AG09319 (cell line): ENCODE results near the gene INSIG2.

ENCODE experiments used
- DNase-seq: peaks from one replicate; pipeline ENCODE4 v3.0.0-alpha.2; 2010; ENCODE audit warnings: low read depth; ENCODE audit errors: extremely low read depth
- TF ChIP-seq, protein P1 (sequence below): IDR thresholded peaks from 2 replicates; pipeline ENCODE4 v1.5.1; 2011; ENCODE audit warnings: low read depth, mild to moderate bottlenecking, inconsistent platforms, low read length, moderate library complexity

The INSIG2 gene

DNA sequence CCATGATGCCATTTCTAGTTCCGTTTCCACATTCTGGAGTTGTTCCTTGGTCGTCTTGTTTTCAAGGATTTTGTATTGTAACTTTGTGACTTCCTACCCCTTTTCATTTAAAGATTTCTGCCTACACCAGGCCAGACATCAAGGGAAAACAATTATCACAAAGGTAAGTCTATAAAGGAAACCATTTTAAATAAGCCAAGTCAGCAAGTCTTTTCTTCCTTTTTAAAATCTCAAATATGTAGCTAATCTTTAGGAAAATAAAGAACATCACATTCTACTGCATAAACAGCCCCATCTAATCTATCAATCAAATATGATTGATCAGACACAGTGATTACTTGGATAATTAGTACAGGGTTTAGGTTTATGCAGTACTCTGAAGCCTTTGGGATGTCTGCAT lies 35.8 kb upstream of the INSIG2 start:
- DNase-seq: no peak
- TF ChIP-seq, protein P1, sequence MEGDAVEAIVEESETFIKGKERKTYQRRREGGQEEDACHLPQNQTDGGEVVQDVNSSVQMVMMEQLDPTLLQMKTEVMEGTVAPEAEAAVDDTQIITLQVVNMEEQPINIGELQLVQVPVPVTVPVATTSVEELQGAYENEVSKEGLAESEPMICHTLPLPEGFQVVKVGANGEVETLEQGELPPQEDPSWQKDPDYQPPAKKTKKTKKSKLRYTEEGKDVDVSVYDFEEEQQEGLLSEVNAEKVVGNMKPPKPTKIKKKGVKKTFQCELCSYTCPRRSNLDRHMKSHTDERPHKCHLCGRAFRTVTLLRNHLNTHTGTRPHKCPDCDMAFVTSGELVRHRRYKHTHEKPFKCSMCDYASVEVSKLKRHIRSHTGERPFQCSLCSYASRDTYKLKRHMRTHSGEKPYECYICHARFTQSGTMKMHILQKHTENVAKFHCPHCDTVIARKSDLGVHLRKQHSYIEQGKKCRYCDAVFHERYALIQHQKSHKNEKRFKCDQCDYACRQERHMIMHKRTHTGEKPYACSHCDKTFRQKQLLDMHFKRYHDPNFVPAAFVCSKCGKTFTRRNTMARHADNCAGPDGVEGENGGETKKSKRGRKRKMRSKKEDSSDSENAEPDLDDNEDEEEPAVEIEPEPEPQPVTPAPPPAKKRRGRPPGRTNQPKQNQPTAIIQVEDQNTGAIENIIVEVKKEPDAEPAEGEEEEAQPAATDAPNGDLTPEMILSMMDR: no peak

DNA sequence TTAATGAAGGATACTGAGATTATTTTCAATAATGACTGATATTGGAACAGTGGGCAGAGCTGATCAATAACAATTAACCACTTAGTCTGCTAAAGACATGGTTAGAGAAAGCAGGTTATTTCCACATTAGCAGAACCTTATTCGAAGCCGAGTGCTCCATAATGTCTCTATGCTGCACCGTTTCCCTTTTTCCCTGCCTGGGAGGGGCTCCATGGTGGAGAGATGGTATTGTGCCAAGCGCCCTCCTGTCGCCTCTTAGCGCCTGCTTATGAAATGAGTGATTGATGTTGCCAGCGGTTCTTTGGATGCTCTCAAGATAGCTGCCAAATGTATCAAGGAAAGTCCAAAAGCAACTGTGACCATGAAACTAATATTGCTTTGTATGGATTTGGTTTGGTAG lies 34.6 kb upstream of the INSIG2 start:
- DNase-seq: no peak
- TF ChIP-seq, protein P1: no peak

DNA sequence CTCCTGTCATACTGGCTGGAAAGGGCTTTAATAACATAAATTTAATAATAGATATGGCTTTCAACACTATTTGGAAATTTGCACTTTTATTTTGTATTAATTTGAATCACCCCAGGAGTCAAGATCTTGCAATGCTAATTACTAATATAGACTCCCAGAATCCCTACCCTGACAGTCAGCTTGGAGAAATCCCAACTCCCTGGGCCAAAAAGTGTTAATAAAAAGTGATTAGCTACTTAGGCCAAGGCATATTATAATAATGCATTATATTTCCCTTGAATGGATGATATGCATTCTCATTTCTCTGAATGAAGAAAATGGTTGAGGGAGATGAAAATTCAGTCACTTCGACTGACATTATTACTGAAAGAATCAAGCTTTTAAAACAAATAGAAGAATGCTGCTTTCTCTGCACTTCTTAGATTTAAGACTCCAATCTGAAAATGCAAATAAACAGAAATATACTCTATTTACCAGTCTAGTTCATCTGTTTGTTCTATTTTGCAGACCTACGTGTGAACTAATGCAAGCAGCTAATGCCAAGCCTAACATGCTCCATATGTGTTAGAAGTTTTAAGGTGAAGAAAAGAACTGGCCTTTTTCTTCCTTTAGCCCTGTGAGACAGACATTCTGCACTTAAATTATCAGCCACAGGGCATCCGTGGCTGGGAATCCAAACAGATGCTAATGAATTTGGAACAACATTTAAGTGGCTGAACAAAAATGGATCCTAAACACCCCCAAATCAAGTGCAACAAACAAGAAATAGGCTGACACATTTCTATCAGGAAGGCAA lies 33.9 kb upstream of the INSIG2 start:
- DNase-seq: no peak
- TF ChIP-seq, protein P1: no peak

DNA sequence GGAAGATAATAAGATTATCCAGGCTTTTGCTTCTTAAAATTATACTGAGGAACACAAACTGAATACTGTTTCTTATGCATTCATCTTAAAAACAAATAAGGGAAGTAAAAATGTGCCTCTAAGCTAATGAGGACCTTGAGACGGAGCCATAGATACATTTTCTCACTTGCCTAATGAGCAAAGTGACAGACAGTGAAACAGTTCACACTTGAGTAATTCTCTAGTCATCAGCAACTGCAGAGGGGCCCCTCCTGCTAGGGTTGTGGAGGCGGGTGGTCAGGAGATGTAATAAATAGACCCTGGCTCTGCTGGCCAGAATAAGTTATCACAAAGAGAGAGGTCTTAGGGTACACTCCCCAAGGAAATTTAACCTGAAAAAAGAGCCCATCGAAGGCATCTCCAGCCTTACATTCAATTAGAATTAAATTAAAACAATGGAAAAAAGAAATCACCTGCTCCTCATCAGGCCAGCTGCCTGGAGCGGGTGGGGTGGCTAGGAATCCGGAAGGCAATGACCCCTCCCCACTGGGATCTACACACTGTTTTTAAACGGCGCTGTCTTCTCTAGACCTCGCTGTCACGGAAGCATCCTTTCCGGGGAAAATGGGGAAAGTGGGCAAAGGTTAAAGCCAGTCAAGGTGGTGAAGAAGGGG lies 32.6 kb upstream of the INSIG2 start:
- no peak for DNase-seq
- TF ChIP-seq, protein P1: no peak

DNA sequence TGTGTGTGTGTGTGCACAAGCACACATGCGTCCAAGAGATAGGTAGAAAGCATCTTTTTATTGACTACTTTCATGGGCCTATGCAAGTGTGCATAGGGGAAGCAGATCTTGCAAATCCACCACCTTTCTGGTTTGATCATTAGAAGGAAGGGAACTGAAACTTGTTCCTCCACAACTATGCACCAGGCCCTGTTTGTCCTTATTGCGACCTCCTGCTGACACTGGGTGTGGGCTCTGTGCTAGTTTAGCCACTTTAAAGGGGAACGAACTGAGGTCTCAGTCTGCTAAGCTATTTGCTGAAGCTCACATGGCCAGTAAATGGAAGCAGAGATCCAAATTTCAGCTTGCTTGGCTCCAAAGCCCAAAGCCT lies 32.1 kb upstream of the INSIG2 start:
- DNase-seq: no peak

DNA sequence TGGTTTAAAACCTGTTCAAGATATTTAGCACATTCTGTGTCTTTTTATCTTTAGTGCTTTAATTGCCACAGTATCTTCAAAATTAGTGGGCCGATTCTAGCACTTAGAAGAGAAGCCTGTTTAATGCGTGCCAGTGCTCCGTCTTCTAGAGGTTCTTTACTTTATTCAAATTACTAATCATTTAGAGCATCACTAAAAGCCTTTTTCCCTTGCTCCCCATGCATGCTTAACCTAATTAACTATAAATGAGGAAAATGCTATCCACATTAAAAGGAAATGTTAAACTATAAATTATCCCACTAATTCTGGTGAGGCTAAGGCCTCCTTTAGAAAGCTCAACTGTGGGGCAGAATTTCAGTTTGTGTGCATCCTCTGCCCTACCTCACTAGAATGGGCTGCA lies 31.5 kb upstream of the INSIG2 start:
- TF ChIP-seq, protein P1: no peak
- no peak for DNase-seq

More for the DNA sequence above, 32.1 kb upstream of the INSIG2 start:
- TF ChIP-seq, protein P1: no peak

DNA sequence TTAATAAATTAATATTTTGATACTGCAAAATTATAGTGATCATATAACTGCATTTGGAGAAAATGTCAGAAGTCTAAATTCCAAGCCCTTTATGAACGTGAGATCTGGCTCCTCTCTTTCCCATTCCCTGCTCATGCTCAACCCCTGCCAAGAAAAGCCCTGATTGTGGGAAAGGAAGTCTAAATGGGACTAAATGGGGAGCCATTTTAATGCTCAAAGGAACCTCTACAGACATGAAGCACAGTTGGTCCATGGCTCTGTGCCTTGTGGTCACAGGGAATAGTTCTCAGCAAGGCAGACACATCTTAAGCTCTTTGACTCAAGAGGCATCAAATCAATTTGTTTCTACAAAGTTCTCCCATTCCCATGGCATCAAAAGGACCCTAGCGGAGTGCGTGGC lies 29.3 kb upstream of the INSIG2 start:
- no peak for DNase-seq
- TF ChIP-seq, protein P1: no peak
